HG02588 (cell line): ENCODE measurements around the gene GJC1.
"Not testable (repeated sequence)": the region's sequence is repeated elsewhere in the genome, so short reads cannot be mapped to it uniquely, and the experiment has no call there.

ENCODE experiments used
- ATAC-seq: cut with Tn5 transposase; IDR thresholded peaks from one replicate; pipeline ENCODE4 v1.9.1; 2021; ENCODE audit warnings: mild to moderate bottlenecking, moderate library complexity; ENCODE audit not compliant: unreplicated experiment

GJC1 gene

GRCh38 chr17:44846206-44846605 is 16.1 kb upstream of the GJC1 start:
- ATAC-seq: no peak

DNA sequence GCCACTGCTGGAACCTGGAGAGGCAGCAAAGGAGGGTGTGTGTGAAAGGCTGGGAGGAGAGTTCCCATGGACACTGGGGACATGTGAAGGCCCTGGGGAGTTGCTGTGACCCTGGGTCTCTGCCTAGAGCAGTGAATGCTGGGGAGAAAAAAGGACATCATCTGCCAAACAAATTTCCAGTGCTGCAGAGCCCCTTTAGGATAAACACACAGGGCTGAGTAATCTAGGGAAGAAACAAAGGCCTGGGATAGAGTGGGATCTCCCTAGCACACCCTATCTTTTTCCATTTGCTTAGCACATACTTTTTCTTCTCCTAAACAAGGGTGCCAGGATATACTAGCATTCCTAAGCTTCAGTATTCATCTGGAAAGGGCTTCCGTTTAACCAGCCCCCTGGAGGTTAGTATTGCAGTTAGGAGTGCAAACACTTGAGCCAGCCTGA is 14.3 kb upstream of the GJC1 start:
- ATAC-seq: no peak

- no peak for ATAC-seq
These were observed 12.7 kb upstream of the GJC1 start for GRCh38 chr17:44842748-44843147.

GRCh38 chr17:44840936-44841335 is 10.8 kb upstream of the GJC1 start:
- no peak for ATAC-seq

GRCh38 chr17:44840274-44840673 is 10.2 kb upstream of the GJC1 start:
- no peak for ATAC-seq

DNA sequence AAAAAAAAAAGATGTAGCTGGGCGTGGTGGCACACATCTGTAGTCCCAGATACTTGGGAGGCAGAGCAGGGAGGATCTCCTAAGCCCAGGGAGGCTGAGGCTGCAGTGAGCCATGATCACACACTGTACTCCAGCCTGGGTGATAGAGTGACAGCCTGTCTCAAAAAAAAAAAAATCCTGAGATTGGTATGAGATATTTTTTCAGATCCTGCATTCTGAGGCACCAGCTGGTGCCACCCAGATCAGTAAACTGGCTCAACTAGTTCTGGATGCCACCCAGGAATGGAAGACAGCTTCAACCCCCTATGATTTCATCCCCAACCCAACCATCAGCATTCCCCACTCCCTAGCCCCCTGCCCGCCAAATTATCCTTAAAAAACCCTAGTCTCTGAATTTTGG is 7.1 kb upstream of the GJC1 start:
- no peak for ATAC-seq

DNA sequence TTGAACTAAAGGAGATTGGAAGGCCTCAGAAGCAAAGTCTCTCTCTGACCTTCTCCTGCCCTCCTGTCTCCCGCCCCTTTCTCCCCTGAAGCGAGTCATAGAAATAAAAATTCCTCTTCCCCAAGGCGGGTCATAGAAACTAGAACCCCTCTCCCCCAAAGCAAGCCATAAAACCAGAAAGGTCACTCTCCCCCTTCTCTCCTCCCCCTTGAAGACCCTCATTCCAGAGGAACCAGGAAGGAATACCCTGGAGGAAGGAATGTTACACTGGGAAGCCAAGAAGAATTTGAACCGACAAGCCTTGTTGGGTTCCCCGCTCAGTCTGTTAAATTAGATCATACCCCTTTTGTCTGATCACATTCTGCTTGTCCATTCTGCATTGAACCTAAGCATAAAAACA is 2.7 kb upstream of the GJC1 start:
- ATAC-seq: no peak

DNA sequence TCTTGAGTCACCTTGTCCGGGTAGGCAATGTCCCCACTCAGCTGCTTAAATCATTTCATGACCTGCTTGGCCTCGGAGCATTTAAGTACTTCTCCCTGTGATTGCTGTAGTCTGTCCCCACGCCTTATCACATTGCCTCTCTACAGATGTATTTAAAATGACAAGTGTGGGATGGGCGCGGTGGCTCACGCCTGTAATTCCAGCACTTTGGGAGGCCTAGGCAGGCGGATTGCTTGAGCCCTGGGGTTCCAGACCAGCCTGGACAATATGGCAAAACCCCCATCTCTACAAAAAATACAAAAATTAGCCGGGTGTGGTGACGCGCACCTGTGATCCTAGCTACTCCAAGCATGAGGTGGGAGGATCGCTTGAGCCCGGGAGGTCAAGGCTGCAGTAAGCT is 1.3 kb upstream of the GJC1 start:
- no peak for ATAC-seq

- ATAC-seq: no peak
These were observed 537 bp upstream of the GJC1 start for GRCh38 chr17:44830359-44831288.

DNA sequence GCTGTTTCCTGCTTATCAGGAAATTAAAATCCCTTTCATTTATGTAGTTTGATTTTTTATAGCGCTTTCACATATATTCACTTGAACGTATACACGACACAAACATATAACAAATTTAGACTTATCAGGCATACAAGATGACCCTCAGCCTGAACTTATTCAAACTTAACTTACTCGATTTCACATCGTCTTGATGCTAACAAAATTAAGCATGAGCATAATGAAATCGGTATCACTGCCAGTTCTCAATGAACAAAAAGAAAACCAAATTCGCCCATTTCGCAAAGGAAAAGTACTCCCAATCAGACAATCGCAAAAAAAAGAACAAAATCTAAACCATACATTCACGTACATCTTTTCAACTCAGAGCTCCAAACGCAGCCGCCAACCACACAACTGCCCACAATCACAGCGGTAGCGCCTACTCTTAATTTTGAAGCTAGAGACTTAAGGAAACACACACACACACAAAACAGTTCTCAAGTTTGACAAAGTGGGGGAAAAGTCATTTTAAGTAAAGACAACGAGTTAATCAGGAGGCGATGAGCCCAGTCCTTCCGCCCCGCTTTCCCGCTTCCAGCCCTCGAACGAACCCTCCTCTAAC is 1.1 kb downstream of the GJC1 start:
- no peak for ATAC-seq

DNA sequence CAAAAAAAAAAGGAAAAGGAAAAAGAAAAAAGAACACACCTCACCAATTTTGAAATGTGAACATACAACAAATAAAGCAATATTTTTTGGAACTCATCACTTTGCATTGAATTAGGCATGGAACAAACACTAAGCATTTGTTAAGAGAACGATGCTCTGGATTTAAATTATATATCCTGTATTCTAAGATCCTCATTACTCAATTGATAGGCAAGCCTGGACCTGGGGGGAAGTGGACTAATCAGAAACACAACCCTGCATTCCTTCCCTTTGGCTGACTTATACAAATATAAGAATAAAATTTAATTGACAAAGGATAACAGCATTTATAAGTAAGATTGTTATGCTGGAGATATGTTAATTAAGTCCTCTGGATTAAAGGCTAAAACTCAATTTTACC is 2.2 kb downstream of the GJC1 start:
- no peak for ATAC-seq

- ATAC-seq: no peak
These were observed 3.8 kb downstream of the GJC1 start for GRCh38 chr17:44826123-44826790.

- ATAC-seq: not testable (repeated sequence)
These were observed 4.9 kb downstream of the GJC1 start for GRCh38 chr17:44825236-44825635.

DNA sequence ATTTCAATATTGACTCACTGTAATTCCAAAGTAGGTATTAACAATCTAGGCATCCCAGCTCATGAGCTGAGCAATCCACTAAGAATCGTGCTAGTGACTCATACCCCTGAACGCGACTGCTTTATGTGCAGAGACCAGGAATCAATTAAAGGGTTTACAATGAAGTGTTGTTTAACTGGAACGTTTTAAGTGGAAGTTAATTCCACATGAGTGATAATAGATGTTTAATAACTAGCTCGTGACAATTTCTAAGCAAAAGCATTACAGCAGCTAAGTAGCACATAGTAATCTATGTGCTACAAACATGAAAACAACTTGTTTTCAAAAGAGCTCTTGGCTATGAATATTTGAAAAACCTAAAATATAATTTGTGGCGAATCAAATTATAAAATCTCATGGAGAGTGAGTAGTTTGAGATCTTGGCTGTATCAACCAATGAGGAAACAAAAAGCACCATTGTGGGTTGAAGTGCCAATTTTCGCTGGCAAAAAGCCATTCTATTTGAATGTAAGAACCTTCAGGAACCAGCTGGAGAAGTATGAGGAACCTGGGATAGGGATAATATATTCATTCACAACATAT is 9.4 kb downstream of the GJC1 start:
- no peak for ATAC-seq

- not testable (repeated sequence) for ATAC-seq
These were observed 11.6 kb downstream of the GJC1 start for GRCh38 chr17:44818508-44818907.

- no peak for ATAC-seq
These were observed 17.8 kb downstream of the GJC1 start for GRCh38 chr17:44812263-44812662.

DNA sequence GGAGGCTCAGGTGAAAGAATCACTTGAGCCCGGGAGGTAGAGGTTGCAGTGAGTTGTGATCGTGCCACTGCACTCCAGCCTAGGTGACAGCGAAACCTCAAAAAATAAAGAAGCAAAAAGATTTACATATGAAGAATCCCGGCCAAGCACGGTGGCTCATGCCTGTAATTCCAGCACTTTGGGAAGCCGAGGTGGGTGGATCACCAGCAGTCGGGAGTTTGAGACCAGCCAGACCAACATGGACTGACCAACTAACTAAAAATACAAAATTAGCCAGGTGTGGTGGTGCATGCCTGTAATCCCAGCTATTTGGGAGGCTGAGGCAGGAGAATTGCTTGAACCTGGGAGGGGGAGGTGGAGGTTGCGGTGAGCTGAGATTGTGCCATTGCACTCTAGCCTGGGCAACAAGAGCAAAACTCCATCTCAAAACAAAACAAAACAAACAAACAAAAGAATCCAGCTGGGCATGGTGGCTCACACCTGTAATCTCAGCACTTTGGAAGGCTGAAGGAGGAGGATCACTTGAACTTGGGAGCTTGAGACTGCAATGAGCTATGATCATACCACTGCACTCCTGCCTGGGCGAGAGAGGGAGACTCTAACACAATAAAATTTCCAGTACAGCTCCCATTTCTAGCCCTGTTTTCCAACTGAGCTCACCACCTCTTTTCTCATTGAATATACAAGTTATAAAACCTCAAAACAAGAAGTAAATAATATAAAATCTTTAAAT is 21.3 kb downstream of the GJC1 start:
- not testable (repeated sequence) for ATAC-seq

DNA sequence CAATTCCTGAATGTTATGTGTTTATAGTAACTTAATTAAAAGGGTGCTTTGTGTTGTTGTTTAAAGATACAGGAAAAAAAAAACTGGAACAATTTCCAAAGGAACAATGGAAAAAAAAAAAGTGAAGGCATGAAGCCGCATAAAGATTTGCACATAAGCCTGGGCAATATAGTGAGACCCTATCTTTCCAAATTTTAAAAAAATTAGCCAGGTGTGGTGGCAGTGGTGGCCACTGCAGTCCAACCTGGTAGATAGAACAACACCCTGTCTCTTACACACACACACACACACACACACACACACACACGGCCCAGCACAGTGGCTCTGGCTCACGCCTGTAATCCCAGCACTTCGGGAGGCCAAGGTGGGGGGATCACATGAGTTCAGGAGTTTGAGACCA is 21.9 kb downstream of the GJC1 start:
- ATAC-seq: no peak

GRCh38 chr17:44807817-44808155 is 22.3 kb downstream of the GJC1 start:
- no peak for ATAC-seq

GRCh38 chr17:44807093-44807816 is 22.8 kb downstream of the GJC1 start:
- no peak for ATAC-seq
